NCI-H82 (cell line): Measurements from ENCODE around the gene RHOT1.

Experiments
- DNase-seq: peaks from one replicate; lab custom pipeline; 2025; lab: John Stamatoyannopoulos, UW

RHOT1 gene

DNA sequence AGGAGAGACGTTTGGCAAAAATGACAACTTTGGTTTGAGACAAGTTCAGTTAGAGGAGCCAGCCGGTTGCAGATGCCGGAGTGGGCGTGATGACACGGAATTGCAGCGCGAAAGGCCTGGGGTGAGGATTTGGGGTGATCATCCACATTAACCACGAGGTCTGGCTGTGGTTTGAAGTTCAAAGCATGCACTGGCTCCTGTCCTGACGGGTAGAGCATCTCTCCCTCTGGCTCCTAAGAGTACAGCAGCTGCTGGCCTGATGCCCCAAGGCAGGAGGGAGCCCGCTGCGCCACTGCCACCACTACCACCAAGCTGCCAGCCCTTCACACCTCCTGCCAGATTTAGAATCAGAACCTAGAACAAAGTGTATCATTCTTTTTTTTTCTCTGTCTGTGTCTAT is 127.1 kb downstream of the RHOT1 start:
- DNase-seq, result no peak

DNA sequence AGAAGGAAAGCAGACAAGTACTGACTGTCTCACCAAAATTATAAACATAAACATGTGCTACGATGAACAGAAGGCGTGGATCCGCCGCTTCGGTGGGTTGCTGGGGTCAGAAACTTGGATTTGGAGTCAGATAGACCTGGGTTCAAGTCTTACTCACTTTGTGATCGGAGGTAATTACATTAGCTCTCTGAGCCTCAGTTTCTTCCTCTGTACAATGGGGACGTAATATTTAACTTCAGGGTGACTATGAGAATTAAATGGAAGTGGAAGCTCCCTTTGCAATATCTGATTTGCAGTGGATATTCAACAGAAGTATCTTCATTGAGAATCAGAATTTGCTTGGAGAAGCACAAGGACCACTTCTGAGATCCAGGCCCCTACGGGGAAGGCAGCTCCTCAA is 129.5 kb downstream of the RHOT1 start:
- no peak for DNase-seq

DNA sequence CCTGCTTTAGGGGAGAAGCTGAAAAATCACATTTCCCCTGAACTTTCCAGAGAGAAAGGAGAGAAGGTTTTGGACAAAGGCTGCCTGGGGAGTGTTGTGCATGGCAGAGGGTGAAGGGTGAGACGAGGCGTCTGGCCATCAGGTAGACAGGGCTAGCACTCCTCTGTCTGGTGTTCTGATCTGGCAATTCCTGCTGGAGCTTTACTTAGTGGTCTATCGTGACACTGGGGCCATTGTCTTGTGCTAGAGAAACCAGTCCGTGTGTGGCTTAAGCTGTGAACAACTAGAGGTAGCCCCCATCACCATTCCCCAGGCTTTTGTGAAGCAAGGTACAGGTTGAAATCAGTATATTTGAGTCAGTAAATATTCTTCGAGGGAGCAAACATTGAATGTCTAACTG is 131.8 kb downstream of the RHOT1 start:
- DNase-seq, result no peak

DNA sequence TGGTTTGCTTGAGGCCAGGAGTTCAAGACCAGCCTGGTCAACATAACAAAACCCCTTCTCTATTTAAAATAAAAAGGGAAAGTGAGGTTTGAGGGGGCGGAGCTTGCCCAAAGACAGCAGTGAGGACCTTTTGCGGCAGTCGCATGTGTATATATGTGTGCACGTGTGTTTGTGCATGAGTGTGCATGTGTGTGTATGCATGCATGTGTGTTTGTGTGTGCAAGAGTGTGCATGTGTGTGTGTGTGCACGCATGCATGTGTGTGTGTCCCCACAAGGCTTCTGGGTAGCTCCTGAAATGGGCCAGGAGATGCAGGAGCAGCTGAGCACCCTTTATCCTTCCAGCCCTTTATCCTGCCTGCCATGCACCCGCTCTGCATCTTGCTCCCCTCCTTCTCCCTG is 132.3 kb downstream of the RHOT1 start:
- no peak for DNase-seq
